ENCODE results near the gene EFL1.
A peak's percentile ranks its signal among the peaks of the same experiment; 100 is the strongest.

EFL1 gene

DNA sequence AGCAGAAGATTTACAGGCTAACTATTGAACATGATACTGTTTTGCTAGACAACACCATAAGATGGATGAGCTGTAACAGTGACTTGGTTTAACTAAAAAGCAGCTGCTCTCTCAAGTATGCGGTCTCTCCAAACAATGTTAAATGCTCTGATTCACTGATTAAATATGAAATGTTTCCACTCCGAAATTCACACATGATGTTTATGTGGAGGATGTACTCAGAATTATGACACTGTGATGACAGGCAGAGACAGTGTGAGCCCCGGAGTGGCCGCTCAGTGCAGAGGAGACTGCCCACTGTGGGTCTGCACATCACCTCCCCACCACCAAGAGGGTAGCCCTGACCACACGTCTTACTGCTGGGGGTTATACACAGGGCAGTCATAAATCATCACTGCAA lies 132.8 kb downstream of the EFL1 start:
- FAIRE-seq: no peak

DNA sequence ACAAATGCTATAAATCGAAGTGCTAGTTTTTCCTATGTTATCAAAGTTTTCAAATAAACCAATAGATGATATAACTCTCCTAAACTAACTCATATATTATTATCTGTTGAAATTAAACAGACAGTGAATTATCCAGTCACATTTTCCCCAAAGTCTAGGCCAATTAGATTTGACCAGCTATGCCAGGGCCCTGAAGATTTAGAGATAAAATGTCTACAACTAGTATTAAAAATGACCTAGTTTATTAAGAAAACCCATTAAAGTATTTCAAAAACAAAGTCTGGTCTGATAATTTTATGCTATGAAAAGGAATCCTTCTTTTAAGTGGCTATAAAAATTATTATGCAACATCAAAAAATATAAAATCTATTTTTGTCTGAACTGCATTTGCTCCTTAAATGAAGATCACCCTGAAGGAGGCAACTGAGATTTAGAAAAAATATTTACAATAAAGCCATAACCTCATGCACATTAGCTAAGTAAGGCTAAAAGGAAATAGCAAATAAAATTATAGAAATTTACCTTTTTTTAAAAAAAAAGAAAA lies 133.3 kb downstream of the EFL1 start:
- FAIRE-seq (no peak), DNase-seq (ENCODE audit: extremely low spot score, insufficient read length, low read depth) (no peak)

More for the DNA sequence above, 132.8 kb downstream of the EFL1 start:
- DNase-seq (ENCODE audit: extremely low spot score, insufficient read length, low read depth): no peak

DNA sequence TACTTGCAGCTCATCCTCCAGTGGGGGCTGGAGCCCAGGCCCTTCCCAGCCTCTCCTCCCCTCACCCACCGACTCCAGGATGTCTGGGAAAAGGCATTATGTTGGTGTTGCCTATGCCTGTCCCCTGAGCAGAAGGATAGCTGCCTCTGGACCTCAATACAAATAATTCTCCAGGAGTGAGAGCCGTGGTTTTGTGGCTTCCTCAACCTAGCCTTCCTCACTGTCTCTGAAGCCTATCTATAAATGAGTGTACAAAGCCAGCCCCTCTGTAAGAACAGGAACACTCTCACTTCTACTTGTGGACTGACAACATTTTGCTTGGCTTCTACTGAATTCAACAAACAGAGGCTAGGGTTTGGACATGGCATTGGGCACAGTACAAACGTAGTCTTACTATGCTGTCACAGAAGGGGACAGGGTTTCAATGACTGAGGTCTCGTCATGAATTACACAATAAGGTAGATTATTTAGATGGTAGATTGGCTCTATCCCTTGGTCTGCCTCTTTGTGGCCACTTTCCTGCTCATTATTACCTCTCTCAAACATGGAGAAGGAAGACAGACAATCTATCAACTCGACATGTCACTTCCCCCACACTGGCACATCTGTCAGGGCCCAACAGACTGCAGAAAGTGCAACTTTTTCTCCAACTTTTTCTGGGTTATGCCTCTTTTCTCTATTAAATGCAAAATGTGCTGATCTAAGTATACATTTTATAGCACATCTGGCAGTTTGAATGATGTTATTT lies 134.0 kb downstream of the EFL1 start:
- no peak for DNase-seq (ENCODE audit: extremely low spot score, insufficient read length, low read depth)
- FAIRE-seq: peak; percentile 58

DNA sequence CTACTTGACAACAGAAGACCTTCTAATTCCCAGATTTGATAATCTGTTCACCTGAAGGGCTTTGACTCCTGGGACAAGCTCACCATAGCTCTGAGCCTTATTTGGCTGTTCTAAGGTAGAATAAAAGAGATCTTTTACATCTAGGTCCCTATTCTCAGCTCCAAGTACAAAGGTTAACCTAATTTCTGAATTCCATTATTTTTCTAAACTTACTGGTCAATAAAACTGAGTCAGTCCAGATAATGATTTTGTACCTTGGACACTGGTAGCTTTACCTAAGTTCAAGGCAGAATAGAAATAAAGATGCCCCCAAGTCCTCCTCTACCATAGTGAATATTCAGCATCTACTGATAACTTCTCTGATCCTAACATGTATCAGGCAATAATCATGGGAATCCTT lies 135.0 kb downstream of the EFL1 start:
- DNase-seq (ENCODE audit: extremely low spot score, insufficient read length, low read depth): no peak
- FAIRE-seq: no peak

DNA sequence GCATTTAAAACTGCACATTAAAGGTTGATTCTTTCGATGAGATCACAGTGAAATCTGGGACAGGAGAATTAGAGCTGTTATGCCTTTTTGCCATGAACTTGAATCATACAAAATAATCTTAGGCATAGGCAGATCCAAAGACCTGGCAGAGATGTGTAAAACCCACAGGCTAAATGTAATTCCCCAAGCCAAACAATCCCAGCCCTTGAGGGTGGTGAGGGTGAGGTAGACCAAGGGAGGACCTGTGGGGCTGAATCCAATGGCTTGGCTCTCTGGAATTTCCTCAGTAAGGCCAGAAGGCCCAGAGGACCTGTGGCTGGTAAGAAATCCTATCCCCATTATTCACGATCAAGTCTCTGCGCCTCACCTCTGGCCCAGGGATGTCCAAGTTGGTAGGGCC lies 136.2 kb downstream of the EFL1 start:
- FAIRE-seq (no peak), DNase-seq (ENCODE audit: extremely low spot score, insufficient read length, low read depth) (no peak)

DNA sequence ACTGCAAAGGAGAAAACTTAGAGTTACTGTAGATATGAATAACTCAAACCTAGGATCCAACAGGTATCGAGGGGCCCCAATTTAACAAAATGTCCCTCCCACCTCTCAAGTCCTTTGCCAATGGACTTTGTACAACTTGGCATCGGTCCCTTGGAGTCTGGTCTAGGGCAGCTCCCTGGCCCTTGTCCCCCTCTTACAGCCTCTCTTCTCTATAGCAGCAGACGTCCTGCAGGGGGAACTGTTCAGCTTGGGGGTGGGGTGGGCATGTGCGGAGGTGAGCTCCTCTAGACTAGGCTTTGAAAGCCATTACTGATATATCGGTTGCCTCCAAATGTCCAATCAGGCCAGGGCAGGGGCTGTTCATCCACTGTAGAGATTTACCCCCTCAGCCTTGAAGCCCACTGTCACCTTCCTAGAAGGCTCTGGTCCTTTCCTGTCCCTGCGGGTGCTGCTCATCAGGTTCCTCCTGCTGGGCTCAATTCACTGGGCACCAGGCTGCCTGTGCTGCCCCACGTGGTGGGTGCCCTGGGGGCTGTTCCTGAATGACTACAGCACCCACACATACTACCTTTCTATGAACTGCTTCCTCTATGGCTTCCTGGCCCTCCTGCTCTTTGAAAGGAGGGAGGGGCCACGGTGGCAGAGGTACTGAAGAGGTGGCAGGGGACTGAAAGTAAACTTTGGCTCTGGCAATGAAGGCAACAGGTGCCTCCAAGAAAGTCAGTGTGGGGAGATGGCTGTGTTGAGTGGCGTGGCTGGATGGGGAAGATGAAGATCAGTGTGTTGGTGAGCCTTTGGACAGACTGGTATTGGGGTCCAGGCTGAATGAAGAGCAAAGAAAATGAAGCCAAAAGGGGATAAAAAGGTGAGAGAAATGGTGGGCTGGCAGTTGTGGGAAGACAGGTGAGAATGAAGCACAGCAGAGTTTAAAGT lies 137.9 kb downstream of the EFL1 start:
- no peak for FAIRE-seq
- DNase-seq (ENCODE audit: extremely low spot score, insufficient read length, low read depth): no peak

DNA sequence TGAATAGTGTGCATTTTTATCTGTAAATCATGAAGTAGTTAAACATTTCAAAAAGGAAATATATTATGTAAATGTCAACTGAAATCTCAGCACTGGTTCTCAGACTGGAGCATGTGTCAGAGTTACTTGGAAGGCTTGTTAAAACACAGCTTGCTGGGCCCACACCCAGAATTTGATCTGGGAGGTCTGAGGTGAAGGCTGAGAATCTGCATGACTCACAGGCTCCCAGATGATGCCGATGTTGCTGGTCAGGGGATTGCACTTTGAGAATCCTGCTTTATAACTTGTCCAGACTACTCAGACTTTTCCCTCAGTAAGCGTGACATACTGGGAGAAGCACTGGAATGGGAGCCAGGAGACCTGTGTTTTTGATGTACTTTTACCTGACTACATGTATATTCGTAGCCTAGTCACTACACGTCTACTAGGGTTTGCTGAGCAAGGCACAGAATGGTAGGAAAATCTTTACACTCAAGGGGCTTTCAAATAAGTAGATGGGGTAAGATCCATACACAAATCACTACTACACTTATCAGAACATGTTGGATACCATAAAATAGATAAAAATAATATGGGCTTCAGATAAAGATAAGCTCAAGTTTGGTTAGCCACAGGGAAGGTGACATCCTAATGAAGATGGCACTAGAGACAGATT lies 139.7 kb downstream of the EFL1 start:
- DNase-seq (ENCODE audit: extremely low spot score, insufficient read length, low read depth) (no peak), FAIRE-seq (no peak)

DNA sequence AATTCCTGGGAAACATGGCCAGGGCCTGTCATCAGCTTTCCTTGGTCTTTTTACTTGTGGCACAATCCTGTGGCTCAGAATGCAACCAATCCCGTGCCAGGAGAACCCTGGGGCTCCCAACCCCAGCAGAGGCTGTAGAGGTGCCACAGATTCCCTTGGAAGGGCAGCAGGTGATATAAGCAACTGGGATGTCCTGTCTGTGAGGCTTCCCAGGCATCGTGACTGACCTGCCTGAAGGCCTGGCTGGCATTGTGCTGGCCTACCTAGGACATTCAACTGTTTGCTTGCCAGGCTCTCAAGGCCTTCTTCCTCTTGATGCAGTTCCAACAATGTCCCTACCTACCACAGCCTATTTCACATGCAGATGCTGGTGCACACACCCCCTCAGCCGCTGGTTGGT lies 144.5 kb downstream of the EFL1 start:
- DNase-seq (ENCODE audit: extremely low spot score, insufficient read length, low read depth): no peak
- FAIRE-seq: no peak

DNA sequence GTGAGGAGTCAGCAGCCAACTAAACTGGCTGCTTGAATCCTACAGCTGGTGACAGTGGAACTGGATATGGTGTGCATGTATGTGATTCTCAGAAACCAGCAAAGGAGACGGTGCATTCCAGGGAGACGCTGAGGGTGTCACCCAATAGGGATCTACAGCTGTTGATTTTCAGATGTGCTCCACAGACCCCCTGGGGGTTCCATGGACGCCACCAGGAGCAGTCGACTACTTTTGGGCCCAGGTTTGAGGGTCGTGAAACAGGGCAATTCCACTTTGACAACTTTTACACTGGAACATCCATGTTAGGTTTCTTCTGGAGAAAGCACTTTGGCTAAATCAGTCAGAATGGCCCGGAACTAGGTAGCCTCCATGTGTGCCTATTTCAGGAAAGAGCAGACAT lies 145.2 kb downstream of the EFL1 start:
- FAIRE-seq (no peak), DNase-seq (ENCODE audit: extremely low spot score, insufficient read length, low read depth) (no peak)

DNA sequence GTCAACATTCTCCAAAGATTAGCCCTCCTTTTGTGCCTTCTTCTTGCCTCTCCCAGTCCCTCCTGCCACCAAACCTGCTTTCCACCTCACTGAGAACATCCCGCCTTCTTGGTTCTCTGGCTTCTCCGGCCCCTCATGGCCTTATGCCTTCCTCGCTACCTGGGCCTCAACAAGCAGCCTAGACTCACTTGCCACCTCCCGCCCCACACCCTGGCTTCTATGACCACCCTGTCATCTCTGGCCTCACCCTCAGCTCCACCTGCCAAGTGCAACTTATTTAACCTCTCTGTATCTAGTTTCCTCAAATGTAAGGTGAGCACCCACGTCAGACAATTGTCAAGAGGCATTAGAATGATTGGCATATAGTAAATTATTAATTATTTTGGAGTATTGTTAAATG lies 147.9 kb downstream of the EFL1 start:
- FAIRE-seq (no peak), DNase-seq (ENCODE audit: extremely low spot score, insufficient read length, low read depth) (no peak)

DNA sequence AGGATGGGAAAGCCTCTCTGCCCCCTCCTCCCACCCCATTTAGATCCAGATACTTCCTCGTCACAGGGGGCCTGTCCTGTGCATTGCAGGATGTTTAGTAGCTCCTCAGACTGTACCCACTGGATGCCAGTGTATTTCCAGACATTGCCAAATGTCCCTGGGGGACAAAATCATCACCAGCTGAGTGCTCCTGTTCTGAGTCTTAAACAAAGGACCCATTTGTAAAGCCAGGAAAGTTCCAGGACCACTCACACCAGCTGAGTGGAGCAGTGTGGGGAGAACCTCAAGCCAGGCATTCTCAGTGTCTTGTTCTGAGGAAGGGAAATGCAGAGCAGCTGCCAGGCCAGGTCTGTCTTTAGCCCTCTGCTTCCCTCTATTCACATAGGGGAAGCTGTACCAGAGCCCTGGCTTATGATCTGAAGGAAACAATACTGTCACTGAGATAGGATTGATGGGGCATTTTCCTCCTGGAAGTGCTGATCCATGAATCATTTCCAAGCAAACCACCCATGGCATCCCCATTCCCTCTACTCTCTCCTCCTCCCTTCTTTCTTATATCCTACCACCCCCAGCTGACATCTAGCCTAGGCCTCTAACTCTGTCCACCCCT lies 149.3 kb downstream of the EFL1 start:
- FAIRE-seq: no peak
- no peak for DNase-seq (ENCODE audit: extremely low spot score, insufficient read length, low read depth)

DNA sequence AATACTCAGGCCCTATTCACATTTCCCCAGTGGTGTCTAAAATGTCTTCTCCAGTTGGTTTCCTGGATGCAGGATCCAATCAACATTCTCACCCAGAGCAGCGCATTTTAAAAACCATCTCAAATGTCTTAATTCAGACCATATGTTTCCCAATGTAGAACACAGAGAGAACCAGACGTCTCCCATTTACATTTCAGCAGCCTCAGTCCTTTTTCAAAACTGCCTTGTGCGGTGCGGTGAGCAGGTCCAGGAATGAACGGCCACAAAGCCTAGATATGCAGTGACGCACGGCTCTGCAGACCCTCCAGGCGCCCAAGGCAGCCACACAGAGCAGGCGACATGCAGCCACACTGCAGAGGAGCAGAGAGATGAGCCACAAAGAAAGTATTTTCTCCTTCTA lies 150.6 kb downstream of the EFL1 start:
- FAIRE-seq (no peak), DNase-seq (ENCODE audit: extremely low spot score, insufficient read length, low read depth) (no peak)

DNA sequence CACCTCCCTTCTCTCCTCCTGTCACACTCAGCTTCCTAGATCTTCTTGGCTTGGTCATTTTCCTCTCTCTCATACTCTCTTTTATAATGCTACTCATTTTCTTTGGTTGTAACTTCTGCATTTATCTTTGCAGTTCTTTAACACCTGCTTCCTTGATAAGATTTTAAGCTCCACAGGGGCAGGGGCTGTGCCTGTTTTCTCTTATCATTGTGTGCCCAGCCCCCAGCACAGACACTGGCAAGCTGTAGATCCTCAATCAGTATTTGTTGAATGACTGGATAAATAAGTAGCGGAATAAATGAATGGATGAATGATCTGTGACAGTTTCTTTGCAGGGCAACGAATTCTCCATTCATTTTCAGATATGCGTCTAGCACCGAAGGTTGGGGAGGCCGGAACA lies 152.4 kb downstream of the EFL1 start:
- DNase-seq (ENCODE audit: extremely low spot score, insufficient read length, low read depth) (no peak), FAIRE-seq (no peak)

DNA sequence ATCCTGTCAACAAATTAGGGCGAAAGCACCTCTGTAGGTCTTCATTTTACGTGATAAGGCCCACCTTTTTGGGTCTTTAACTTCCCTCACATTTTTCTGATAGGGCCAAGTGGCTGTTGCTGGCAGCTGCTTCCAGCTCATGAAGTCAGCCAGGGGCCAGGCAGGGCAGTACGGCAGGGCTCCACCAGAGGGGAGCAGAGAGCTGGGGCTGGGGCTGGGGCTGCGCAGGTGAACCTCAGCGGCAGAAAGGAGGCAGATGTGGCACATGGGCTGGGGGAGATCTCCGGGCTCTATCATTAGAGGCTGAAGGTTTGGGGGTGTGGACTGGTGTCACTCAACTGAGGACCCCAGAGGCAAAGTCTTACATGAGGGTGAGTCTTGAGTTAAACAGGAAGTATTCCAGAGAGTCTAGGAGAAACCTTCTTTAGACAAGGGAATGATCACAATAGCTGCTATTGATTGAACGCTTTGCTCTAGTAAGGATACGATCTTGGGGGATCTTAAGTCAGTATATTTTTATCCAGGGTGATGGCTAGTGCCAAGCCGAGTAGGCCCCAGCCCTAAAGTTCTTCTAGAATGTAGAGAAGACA lies 153.9 kb downstream of the EFL1 start:
- peak; percentile 64 for DNase-seq (ENCODE audit: extremely low spot score, insufficient read length, low read depth)
- peak; percentile 48 for FAIRE-seq

DNA sequence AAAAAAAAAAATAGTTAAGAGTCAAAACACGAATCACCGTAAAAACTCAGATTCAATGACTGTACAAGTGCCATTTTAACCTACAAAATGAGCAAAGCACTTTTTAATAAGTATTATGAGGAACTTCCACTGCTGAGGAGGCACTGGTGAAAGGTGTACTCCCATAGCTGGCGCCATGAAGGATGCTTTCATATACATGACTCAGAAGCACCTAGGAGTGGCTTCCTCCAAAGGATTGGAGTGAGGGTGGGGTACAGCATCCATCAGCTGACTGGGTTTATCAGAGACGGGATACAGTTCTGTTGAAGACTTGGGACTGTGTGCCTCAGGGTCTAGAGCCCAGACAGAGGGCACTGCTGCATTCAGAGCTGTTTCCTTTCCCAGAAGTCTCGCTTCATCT lies 155.9 kb downstream of the EFL1 start:
- DNase-seq (ENCODE audit: extremely low spot score, insufficient read length, low read depth) (no peak), FAIRE-seq (no peak)

DNA sequence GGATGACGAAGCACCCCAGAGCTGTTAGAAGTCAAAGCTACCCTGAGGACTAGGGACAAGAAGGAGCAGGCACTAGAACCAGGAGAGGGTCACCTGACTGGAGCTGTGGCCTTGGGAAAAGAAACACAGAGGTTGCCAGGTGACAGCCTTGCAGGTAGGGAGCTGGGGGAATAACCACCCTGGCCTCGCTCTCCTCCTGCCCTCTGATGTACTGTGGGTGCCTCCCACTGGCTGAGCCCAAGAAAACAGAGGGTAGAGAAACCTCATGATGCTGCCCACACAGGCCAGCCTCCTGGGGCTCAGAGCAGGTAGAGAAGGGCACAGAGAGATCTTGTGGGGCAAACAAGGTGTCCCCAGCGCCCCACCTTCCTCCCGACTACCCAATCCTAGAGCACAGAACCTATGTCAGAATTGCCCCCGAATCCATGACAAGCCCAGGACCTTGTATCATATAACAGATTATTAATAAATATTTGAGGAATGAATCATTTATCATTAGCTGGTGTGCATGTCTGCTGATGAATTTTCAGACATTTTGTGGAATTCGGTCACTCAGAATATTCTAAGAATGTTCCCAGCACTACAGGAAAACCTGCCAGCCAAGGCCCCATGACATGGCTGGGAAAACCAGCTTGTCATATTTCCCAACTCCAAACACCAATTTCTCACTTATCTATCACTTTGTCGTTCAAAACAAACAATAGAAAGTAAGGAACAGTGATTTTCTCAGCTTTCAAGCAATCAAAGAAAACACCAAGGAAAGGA lies 156.9 kb downstream of the EFL1 start:
- DNase-seq (ENCODE audit: extremely low spot score, insufficient read length, low read depth) (no peak), FAIRE-seq (no peak)

DNA sequence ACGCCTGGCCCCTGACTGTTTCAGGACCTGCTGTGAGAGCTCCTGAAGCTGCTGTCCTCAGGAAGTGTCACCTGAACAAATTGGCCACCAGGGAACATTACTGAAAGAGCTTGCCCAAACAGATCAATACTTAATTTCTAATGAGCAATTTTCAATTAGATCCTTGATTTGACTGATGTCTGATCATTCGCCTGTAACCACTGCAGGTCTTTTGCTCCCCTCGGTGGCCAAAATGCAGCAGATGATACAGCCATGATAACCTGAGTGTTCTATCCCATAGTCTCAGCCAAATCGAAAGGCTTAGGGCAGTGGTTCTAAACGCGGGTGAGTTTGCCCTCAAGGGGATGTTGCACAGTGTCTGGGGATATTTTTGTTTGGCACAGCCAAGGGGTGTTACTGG lies 159.1 kb downstream of the EFL1 start:
- no peak for DNase-seq (ENCODE audit: extremely low spot score, insufficient read length, low read depth)
- no peak for FAIRE-seq

DNA sequence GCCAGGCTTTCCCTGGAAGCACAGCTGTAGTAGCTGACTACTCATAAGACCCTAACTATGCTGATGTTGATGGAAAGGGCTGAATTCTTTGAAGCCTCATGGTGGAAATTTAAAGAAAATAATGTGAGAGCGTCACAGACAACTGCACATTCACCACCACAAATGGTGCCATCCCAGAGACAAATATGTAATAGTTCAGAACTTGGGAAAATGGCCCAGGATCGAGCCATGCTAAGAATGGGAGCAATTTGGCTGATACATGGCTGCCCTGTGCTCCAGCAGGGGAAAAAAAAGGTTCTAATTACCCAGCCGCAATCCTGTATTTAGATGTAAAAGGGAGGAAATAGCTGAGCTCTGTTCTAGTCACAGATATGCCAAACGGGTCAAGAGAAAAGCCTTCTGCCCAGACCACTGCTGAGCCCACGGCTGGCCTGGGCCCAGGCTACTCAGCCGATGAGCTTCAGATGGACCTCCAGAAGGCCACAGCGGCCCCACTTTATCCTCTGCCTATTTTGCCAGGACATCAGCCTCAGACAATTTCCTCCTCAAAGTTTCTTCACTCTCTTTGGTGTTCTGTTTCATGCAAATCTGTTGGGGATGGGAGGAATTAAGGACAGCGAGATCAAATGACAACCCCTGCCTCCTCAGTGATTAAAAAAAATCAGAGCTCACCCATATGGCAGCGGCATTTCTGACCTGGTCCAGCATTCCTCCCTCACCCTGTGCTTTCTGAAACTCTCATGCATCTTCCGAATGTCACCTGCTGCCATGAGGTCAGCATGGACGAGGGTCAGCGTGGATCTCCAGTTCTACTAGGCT lies 162.2 kb downstream of the EFL1 start:
- DNase-seq (ENCODE audit: extremely low spot score, insufficient read length, low read depth): no peak
- FAIRE-seq: no peak
